ENCODE results near the gene NPHS2. TPM values are rescaled to one million over a fixed set of nuclear protein-coding genes. Genes with fewer than 3 reads are reported as not detected.

The NPHS2 gene
- total RNA-seq, 1 experiment from 2014 or later = not detected

- Histone ChIP-seq H3K27ac (ENCODE audit: low read depth, low read length) (no peak overlapping the region), H3K9me2 (ENCODE audit: insufficient read depth) (no peaks in the 10 kb centered on the region), H3K9ac (ENCODE audit: low read length) (no peak overlapping the region), H3K9me3 (ENCODE audit: control insufficient read depth in 1 of 2, insufficient read depth in 1 of 2, low read depth in 1 of 2, low read length in 2 of 2) (no peaks in the 10 kb centered on the region), H3K27me3 (ENCODE audit: insufficient read depth, low read length) (no peaks in the 10 kb centered on the region), H3K36me3 (ENCODE audit: control insufficient read depth in 1 of 2, insufficient read depth in 2 of 2, low read length in 2 of 2) (no peaks in the 10 kb centered on the region), H3K4me3 (replicated peaks in 1 of 2; ENCODE audit: low read depth in 1 of 2, low read length in 2 of 2) (no peak overlapping the region), H3K79me2 (ENCODE audit: insufficient read depth, low read length) (no peaks in the 10 kb centered on the region), H3K4me1 (ENCODE audit: control insufficient read depth in 1 of 2, insufficient read depth in 2 of 2, low read length in 2 of 2) (peaks cover 0 to 12% of the 10 kb centered on the region in 2 experiments; a peak in 1 of 4 replicates), H2AFZ (ENCODE audit: low read depth, low read length, poor library complexity, severe bottlenecking) (no peak overlapping the region), H4K20me1 (ENCODE audit: insufficient read depth) (no peaks in the 10 kb centered on the region), H3K4me2 (ENCODE audit: low read length) (no peak overlapping the region)
- ChIA-PET RAD21 (ENCODE audit: low non-redundant PET in 1 of 2, low total read pairs in 2 of 2, uncharacterized antibody in 2 of 2, unreplicated experiment in 2 of 2) (no interaction called here), POLR2A (no interaction called here), CTCF (no interaction called here)
- TF ChIP-seq FOSL1 (IDR thresholded peaks at IDR 0.05; ENCODE audit: low read depth) = no peak
- TF ChIP-seq CBX3 (IDR thresholded peaks at IDR 0.05; ENCODE audit: low read depth) = no peak
- no peak for TF ChIP-seq SP1 (IDR thresholded peaks at IDR 0.05; ENCODE audit: low read depth)
- TF ChIP-seq, protein P1, sequence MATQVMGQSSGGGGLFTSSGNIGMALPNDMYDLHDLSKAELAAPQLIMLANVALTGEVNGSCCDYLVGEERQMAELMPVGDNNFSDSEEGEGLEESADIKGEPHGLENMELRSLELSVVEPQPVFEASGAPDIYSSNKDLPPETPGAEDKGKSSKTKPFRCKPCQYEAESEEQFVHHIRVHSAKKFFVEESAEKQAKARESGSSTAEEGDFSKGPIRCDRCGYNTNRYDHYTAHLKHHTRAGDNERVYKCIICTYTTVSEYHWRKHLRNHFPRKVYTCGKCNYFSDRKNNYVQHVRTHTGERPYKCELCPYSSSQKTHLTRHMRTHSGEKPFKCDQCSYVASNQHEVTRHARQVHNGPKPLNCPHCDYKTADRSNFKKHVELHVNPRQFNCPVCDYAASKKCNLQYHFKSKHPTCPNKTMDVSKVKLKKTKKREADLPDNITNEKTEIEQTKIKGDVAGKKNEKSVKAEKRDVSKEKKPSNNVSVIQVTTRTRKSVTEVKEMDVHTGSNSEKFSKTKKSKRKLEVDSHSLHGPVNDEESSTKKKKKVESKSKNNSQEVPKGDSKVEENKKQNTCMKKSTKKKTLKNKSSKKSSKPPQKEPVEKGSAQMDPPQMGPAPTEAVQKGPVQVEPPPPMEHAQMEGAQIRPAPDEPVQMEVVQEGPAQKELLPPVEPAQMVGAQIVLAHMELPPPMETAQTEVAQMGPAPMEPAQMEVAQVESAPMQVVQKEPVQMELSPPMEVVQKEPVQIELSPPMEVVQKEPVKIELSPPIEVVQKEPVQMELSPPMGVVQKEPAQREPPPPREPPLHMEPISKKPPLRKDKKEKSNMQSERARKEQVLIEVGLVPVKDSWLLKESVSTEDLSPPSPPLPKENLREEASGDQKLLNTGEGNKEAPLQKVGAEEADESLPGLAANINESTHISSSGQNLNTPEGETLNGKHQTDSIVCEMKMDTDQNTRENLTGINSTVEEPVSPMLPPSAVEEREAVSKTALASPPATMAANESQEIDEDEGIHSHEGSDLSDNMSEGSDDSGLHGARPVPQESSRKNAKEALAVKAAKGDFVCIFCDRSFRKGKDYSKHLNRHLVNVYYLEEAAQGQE (IDR thresholded peaks at IDR 0.05; ENCODE audit: low read depth) = no peak
- TF ChIP-seq SIN3A (IDR thresholded peaks at IDR 0.05; ENCODE audit: low read depth) = no peak
- no peak for TF ChIP-seq YY1 (IDR thresholded peaks at IDR 0.05; ENCODE audit: extremely low read depth, insufficient replicate concordance, low read depth, low read length)
- no peak for TF ChIP-seq EGR1 (IDR thresholded peaks at IDR 0.05; ENCODE audit: low read depth)
- no peak for TF ChIP-seq ELF1 (IDR thresholded peaks at IDR 0.05; ENCODE audit: borderline replicate concordance, low read depth)
- no peak for TF ChIP-seq EZH2phosphoT487 (IDR thresholded peaks at IDR 0.05; ENCODE audit: borderline replicate concordance)
- TF ChIP-seq TCF7L2 (IDR thresholded peaks at IDR 0.05; ENCODE audit: borderline replicate concordance, extremely low read depth, insufficient read depth, insufficient read length) = no peak
- TF ChIP-seq SRF (IDR thresholded peaks at IDR 0.05; ENCODE audit: low read depth) = no peak
- TF ChIP-seq JUND (IDR thresholded peaks at IDR 0.05) = no peak
- TF ChIP-seq ZBTB33 (IDR thresholded peaks at IDR 0.05; ENCODE audit: extremely low read depth, insufficient replicate concordance, low read length) = no peak
- no peak for TF ChIP-seq ZNF274 (IDR thresholded peaks at IDR 0.05; ENCODE audit: low read depth, low read length)
- TF ChIP-seq POLR2A (IDR thresholded peaks at IDR 0.05; ENCODE audit: borderline replicate concordance, extremely low read depth, insufficient read depth, insufficient read length) = no peak
- no TSS peak for BruUV-seq (replicated peaks)
- intact Hi-C loops (cut with micrococcal nuclease) = no loop called here
- DNase-seq (ENCODE audit: low read depth, low spot score) (no peak), ATAC-seq (no peak)
These were observed 26.9 kb downstream of the NPHS2 start for GRCh38 chr1:179548666-179549367.

All from HCT116 (cell line).